HG03095 (cell line): Measurements from ENCODE around the gene SMO.
"Not testable (repeated sequence)": the region's sequence is repeated elsewhere in the genome, so short reads cannot be mapped to it uniquely, and the experiment has no call there.

Experiments
- ATAC-seq: cut with Tn5 transposase; IDR thresholded peaks from one replicate; pipeline ENCODE4 v1.9.1; 2021; ENCODE audit warnings: moderate library complexity; ENCODE audit not compliant: unreplicated experiment

The SMO gene

GRCh38 chr7:129208667-129209066 lies 20.2 kb downstream of the SMO start:
- ATAC-seq = no peak

GRCh38 chr7:129209067-129209926 lies 20.9 kb downstream of the SMO start:
- no peak for ATAC-seq

- ATAC-seq = no peak
Observed at GRCh38 chr7:129210256-129210988, 22.0 kb downstream of the SMO start.

- ATAC-seq = no peak
Observed at GRCh38 chr7:129210989-129211312, 22.5 kb downstream of the SMO start.

- no peak for ATAC-seq
Observed at GRCh38 chr7:129212126-129212525, 23.7 kb downstream of the SMO start.

- ATAC-seq = no peak
Observed at GRCh38 chr7:129212596-129212995, 24.2 kb downstream of the SMO start.

GRCh38 chr7:129213828-129214227 lies 25.4 kb downstream of the SMO start:
- ATAC-seq = no peak

- ATAC-seq = not testable (repeated sequence)
Observed at GRCh38 chr7:129215691-129216090, 27.3 kb downstream of the SMO start.

- ATAC-seq = not testable (repeated sequence)
Observed at GRCh38 chr7:129216101-129216715, 27.8 kb downstream of the SMO start.

- ATAC-seq = not testable (repeated sequence)
Observed at GRCh38 chr7:129216821-129217416, 28.5 kb downstream of the SMO start.

GRCh38 chr7:129218514-129219062 lies 30.2 kb downstream of the SMO start:
- no peak for ATAC-seq

- not testable (repeated sequence) for ATAC-seq
Observed at GRCh38 chr7:129219166-129219565, 30.7 kb downstream of the SMO start.

GRCh38 chr7:129222064-129222463 lies 33.6 kb downstream of the SMO start:
- no peak for ATAC-seq

GRCh38 chr7:129224251-129225205 lies 36.1 kb downstream of the SMO start, which contains the start of gene AHCYL2:
Gene AHCYL2, plus strand, starts transcription at chr7:129225030.
- ATAC-seq = peak; percentile 88

- ATAC-seq = peak; percentile 35
Observed at GRCh38 chr7:129225206-129225930, 36.9 kb downstream of the SMO start.

GRCh38 chr7:129225931-129226572 lies 37.6 kb downstream of the SMO start:
- ATAC-seq = no peak

- no peak for ATAC-seq
Observed at GRCh38 chr7:129227646-129228578, 39.5 kb downstream of the SMO start.

GRCh38 chr7:129228633-129229032 lies 40.2 kb downstream of the SMO start:
- no peak for ATAC-seq
